ENCODE data around the gene E2F2.

Gene E2F2

GRCh38 chr1:23558140-23558871 is 27.3 kb upstream of the E2F2 start:
- ATAC-seq (ENCODE audit: low read depth) (peak; percentile 1; the same call in 2 of the 3 replicates), DNase-seq (ENCODE audit: low spot score) (no peak)
- Histone ChIP-seq H3K9me3 (ENCODE audit: severe bottlenecking) (no peaks in the 10 kb centered on the region), H3K36me3 (ENCODE audit: low read depth) (peaks cover 8% of the 10 kb centered on the region; the same call in 1 of the 2 replicates), H3K4me3 (ENCODE audit: severe bottlenecking) (peak overlapping the region; percentile 77), H3K4me1 (ENCODE audit: insufficient read depth, poor library complexity, severe bottlenecking) (peaks cover 40% of the 10 kb centered on the region), H3K27me3 (ENCODE audit: insufficient read depth, poor library complexity, severe bottlenecking) (no peaks in the 10 kb centered on the region), H3K27ac (ENCODE audit: poor library complexity, severe bottlenecking) (peak overlapping the region; percentile 93)
- TF ChIP-seq CTCF (IDR thresholded peaks at IDR 0.05; ENCODE audit: poor library complexity, severe bottlenecking): no peak

GRCh38 chr1:23557471-23558124 is 26.6 kb upstream of the E2F2 start:
- DNase-seq (ENCODE audit: low spot score) (no peak), ATAC-seq (ENCODE audit: low read depth) (no peak)
- no peaks in the 10 kb centered on the region for H3K27me3 ChIP-seq (ENCODE audit: insufficient read depth, poor library complexity, severe bottlenecking)
- no peak for TF ChIP-seq CTCF (IDR thresholded peaks at IDR 0.05; ENCODE audit: poor library complexity, severe bottlenecking)
- no peaks in the 10 kb centered on the region for H3K9me3 ChIP-seq (ENCODE audit: severe bottlenecking)
- H3K4me1 ChIP-seq (ENCODE audit: insufficient read depth, poor library complexity, severe bottlenecking): peaks cover 39% of the 10 kb centered on the region
- H3K4me3 ChIP-seq (ENCODE audit: severe bottlenecking): peak overlapping the region; percentile 77
- peak overlapping the region; percentile 93 for H3K27ac ChIP-seq (ENCODE audit: poor library complexity, severe bottlenecking)
- H3K36me3 ChIP-seq (ENCODE audit: low read depth): peaks cover 8% of the 10 kb centered on the region; the same call in 1 of the 2 replicates

GRCh38 chr1:23556635-23557470 is 25.8 kb upstream of the E2F2 start:
- H3K27me3 ChIP-seq (ENCODE audit: insufficient read depth, poor library complexity, severe bottlenecking): no peaks in the 10 kb centered on the region
- TF ChIP-seq CTCF (IDR thresholded peaks at IDR 0.05; ENCODE audit: poor library complexity, severe bottlenecking): no peak
- peaks cover 8% of the 10 kb centered on the region; the same call in 1 of the 2 replicates for H3K36me3 ChIP-seq (ENCODE audit: low read depth)
- ATAC-seq (ENCODE audit: low read depth): peak; percentile 1; the same call in 1 of the 3 replicates
- peak overlapping the region; percentile 93 for H3K27ac ChIP-seq (ENCODE audit: poor library complexity, severe bottlenecking)
- peaks cover 37% of the 10 kb centered on the region for H3K4me1 ChIP-seq (ENCODE audit: insufficient read depth, poor library complexity, severe bottlenecking)
- H3K9me3 ChIP-seq (ENCODE audit: severe bottlenecking): no peaks in the 10 kb centered on the region
- no peak for DNase-seq (ENCODE audit: low spot score)
- no peak overlapping the region for H3K4me3 ChIP-seq (ENCODE audit: severe bottlenecking)

- Histone ChIP-seq H3K9me3 (ENCODE audit: severe bottlenecking) (no peaks in the 10 kb centered on the region), H3K27ac (ENCODE audit: poor library complexity, severe bottlenecking) (peak overlapping the region; percentile 93), H3K36me3 (ENCODE audit: low read depth) (peaks cover 8% of the 10 kb centered on the region; the same call in 1 of the 2 replicates), H3K27me3 (ENCODE audit: insufficient read depth, poor library complexity, severe bottlenecking) (no peaks in the 10 kb centered on the region), H3K4me1 (ENCODE audit: insufficient read depth, poor library complexity, severe bottlenecking) (peaks cover 37% of the 10 kb centered on the region), H3K4me3 (ENCODE audit: severe bottlenecking) (no peak overlapping the region)
- peak; percentile 75 for DNase-seq (ENCODE audit: low spot score)
- ATAC-seq (ENCODE audit: low read depth): peak; percentile 47
- no peak for TF ChIP-seq CTCF (IDR thresholded peaks at IDR 0.05; ENCODE audit: poor library complexity, severe bottlenecking)
Observed at GRCh38 chr1:23555986-23556634, 25.1 kb upstream of the E2F2 start.
